SK-N-SH (cell line): Measurements from ENCODE around the gene PRB3. TPM values are rescaled to one million over a fixed set of nuclear protein-coding genes. Genes with fewer than 3 reads are reported as not detected.

Experiments used
- CTCF ChIA-PET: fragments of 300-600, 350-600 bp; formaldehyde crosslinking; extraction: SDS; loops from one replicate; lab custom pipeline; 2021; lab: Yijun Ruan, JAX
- POLR2A ChIA-PET: fragments of 350-600 bp; sonication (Branson Sonifier 250); formaldehyde crosslinking; extraction: SDS; loops from one replicate; lab custom pipeline; 2020; ENCODE audit warnings: antibody characterized with exemption, inconsistent platforms; lab: Yijun Ruan, JAX
- DNase-seq: peaks from one replicate; pipeline ENCODE4 v3.0.0; 2012
- H2AFZ ChIP-seq: fragments of 200-600 bp; sonication (generic); 2 replicates; pipeline ENCODE4 v1.8.1; 2016; ENCODE audit warnings: antibody characterized with exemption, mild to moderate bottlenecking, low read depth
- H3F3A ChIP-seq: fragments of 200-600 bp; sonication (generic); replicated peaks from 2 replicates; pipeline ENCODE3; 2016; ENCODE audit warnings: antibody characterized with exemption, mild to moderate bottlenecking; ENCODE audit not compliant: insufficient read depth
- H3K27ac ChIP-seq, 2 experiments: fragments of 200-500 bp in 1 of 2; fragments of 200-600 bp in 1 of 2; sonication (Bioruptor generic) in 1 of 2; sonication (generic), shearing (Covaris generic) in 1 of 2; 2 replicates each; pipeline versions ENCODE4 v1.5.1 to v1.6.1; 2014 to 2016; ENCODE audit warnings: low read depth in 2 of 2, inconsistent platforms in 1 of 2, low read length in 1 of 2, mild to moderate bottlenecking in 1 of 2, mixed read lengths in 1 of 2
- H3K27me3 ChIP-seq: fragments of 200-600 bp; sonication (generic), shearing (Covaris generic); 2 replicates; pipeline ENCODE4 v1.6.1; 2016; ENCODE audit warnings: mixed run types; ENCODE audit not compliant: insufficient read depth
- H3K36me3 ChIP-seq, 2 experiments: fragments of 200-500 bp in 1 of 2; fragments of 200-600 bp in 1 of 2; sonication (Bioruptor generic) in 1 of 2; sonication (generic) in 1 of 2; replicated peaks in 1 of 2; 2 replicates each; pipeline versions ENCODE3 to v1.5.1; 2014 to 2016; ENCODE audit warnings: low read length in 1 of 2, mild to moderate bottlenecking in 1 of 2; ENCODE audit not compliant: insufficient read depth in 2 of 2, control insufficient read depth in 1 of 2
- H3K4me1 ChIP-seq, 2 experiments: fragments of 200-500 bp in 1 of 2; fragments of 200-600 bp in 1 of 2; sonication (Bioruptor generic) in 1 of 2; sonication (generic), shearing (Covaris generic) in 1 of 2; 2 replicates each; pipeline versions ENCODE4 v1.5.1 to v1.6.1; 2014 to 2016; ENCODE audit warnings: low read depth in 1 of 2, low read length in 1 of 2, mixed run types in 1 of 2; ENCODE audit not compliant: insufficient read depth in 2 of 2, control insufficient read depth in 1 of 2
- H3K4me2 ChIP-seq: fragments of 200-600 bp; sonication (generic), shearing (Covaris generic); 2 replicates; pipeline ENCODE4 v1.6.1; 2017; ENCODE audit warnings: mixed run types
- H3K4me3 ChIP-seq, 2 experiments: fragments of 200-500 bp in 1 of 2; fragments of 200-600 bp in 1 of 2; sonication (Bioruptor generic) in 1 of 2; sonication (generic), shearing (Covaris generic) in 1 of 2; 2 replicates each; pipeline versions ENCODE4 v1.5.1 to v1.8.1; 2014 to 2016; ENCODE audit warnings: low read depth in 2 of 2, inconsistent platforms in 1 of 2, low read length in 1 of 2, mild to moderate bottlenecking in 1 of 2, mixed read lengths in 1 of 2, moderate library complexity in 1 of 2
- H3K79me2 ChIP-seq: fragments of 200-600 bp; sonication (generic); 2 replicates; pipeline ENCODE4 v1.8.1; 2017; ENCODE audit warnings: mild to moderate bottlenecking; ENCODE audit not compliant: insufficient read depth
- H3K9ac ChIP-seq: fragments of 200-600 bp; sonication (generic); 2 replicates; pipeline ENCODE4 v1.6.1; 2017; ENCODE audit warnings: mixed run types
- H3K9me2 ChIP-seq: fragments of 200-600 bp; sonication (generic); 2 replicates; pipeline ENCODE4 v1.6.1; 2017; ENCODE audit warnings: mixed run types
- H3K9me3 ChIP-seq: fragments of 200-600 bp; sonication (generic); 2 replicates; pipeline ENCODE4 v1.6.1; 2017; ENCODE audit warnings: mixed run types, mild to moderate bottlenecking, moderate library complexity
- H4K20me1 ChIP-seq: fragments of 200-600 bp; sonication (generic); 2 replicates; pipeline ENCODE4 v1.6.1; 2017; ENCODE audit warnings: mild to moderate bottlenecking, mixed run types; ENCODE audit not compliant: insufficient read depth
- EZH2phosphoT487 ChIP-seq: fragments of 200-600 bp; sonication (generic); IDR thresholded peaks from 2 replicates; pipeline ENCODE4 v1.6.1; 2017; ENCODE audit warnings: low read depth, mixed run types, mild to moderate bottlenecking, antibody characterized with exemption, moderate library complexity, borderline replicate concordance
- FOSL2 ChIP-seq: IDR thresholded peaks from 2 replicates; pipeline ENCODE4 v1.4.0; 2012; ENCODE audit warnings: low read depth, mild to moderate bottlenecking, moderate library complexity, borderline replicate concordance
- FOXJ3 ChIP-seq: sonication (generic); formaldehyde crosslinking; IDR thresholded peaks from 2 replicates; pipeline ENCODE4 v1.5.1; 2020; ENCODE audit warnings: mild to moderate bottlenecking, missing genetic modification reagents
- FOXM1 ChIP-seq: IDR thresholded peaks from 2 replicates; pipeline ENCODE4 v1.4.0; 2012; ENCODE audit warnings: low read depth, mild to moderate bottlenecking
- GABPA ChIP-seq: IDR thresholded peaks from 2 replicates; pipeline ENCODE4 v1.4.0; 2012; ENCODE audit warnings: low read depth, mild to moderate bottlenecking
- GATA2 ChIP-seq: sonication (generic); formaldehyde crosslinking; IDR thresholded peaks from 2 replicates; pipeline ENCODE4 v1.5.0; 2020; ENCODE audit warnings: mild to moderate bottlenecking, missing genetic modification reagents
- IRF3 ChIP-seq: fragments of 150-350 bp; IDR thresholded peaks from 2 replicates; pipeline ENCODE4 v1.6.1; 2016; ENCODE audit warnings: mild to moderate bottlenecking, low read depth, low read length
- JUND ChIP-seq: IDR thresholded peaks from 2 replicates; pipeline ENCODE4 v1.4.0; 2012
- MEF2A ChIP-seq: IDR thresholded peaks from 2 replicates; pipeline ENCODE4 v1.4.0; 2012; ENCODE audit warnings: low read depth, borderline replicate concordance
- NFIC ChIP-seq: IDR thresholded peaks from 2 replicates; pipeline ENCODE4 v1.4.0; 2012; ENCODE audit warnings: borderline replicate concordance
- NRF1 ChIP-seq: IDR thresholded peaks from 2 replicates; pipeline ENCODE4 v1.6.1; 2012; ENCODE audit warnings: low read depth, mild to moderate bottlenecking, low read length
- PBX3 ChIP-seq: IDR thresholded peaks from 2 replicates; pipeline ENCODE4; 2012
- SIN3A ChIP-seq: IDR thresholded peaks from 2 replicates; pipeline ENCODE4 v1.6.1; 2012; ENCODE audit warnings: low read depth, mild to moderate bottlenecking, low read length, moderate library complexity, borderline replicate concordance
- TAF1 ChIP-seq: IDR thresholded peaks from 2 replicates; pipeline ENCODE4 v1.6.1; 2012; ENCODE audit warnings: low read depth, mild to moderate bottlenecking, low read length, moderate library complexity, borderline replicate concordance
- TCF12 ChIP-seq: IDR thresholded peaks from 2 replicates; pipeline ENCODE4 v1.4.0; 2012
- TEAD4 ChIP-seq: IDR thresholded peaks from 2 replicates; pipeline ENCODE4 v1.4.0; 2012; ENCODE audit warnings: mild to moderate bottlenecking, borderline replicate concordance; ENCODE audit not compliant: insufficient read depth
- USF2 ChIP-seq: fragments of 150-350 bp; IDR thresholded peaks from 2 replicates; pipeline ENCODE4 v1.6.1; 2017; ENCODE audit warnings: antibody characterized with exemption, low read length, low read depth, borderline replicate concordance
- YY1 ChIP-seq: IDR thresholded peaks from 2 replicates; pipeline ENCODE4 v1.4.0; 2012; ENCODE audit warnings: low read depth, mild to moderate bottlenecking
- WGBS: methylation state at CpG from one replicate; pipeline ENCODE4 v1.1.6; 2017; ENCODE audit warnings: low lambda C conversion rate; 5-methylcytosine and 5-hydroxymethylcytosine counted together
- polyA plus RNA-seq, 3 experiments: library from polyadenylated mRNA; depleted of rRNA; stranded (reverse); fragments of >200 nt; gene quantifications; 2 replicates each; pipeline ENCODE4 v1.2.3, GENCODE V29; 2012
- TF ChIP-seq, protein P1 (sequence below): IDR thresholded peaks from 2 replicates; pipeline ENCODE4 v1.6.1; 2012; ENCODE audit warnings: mild to moderate bottlenecking, low read depth, low read length, moderate library complexity
- TF ChIP-seq, protein P2 (sequence below): fragments of 200-600 bp; sonication (generic); IDR thresholded peaks from 2 replicates; pipeline ENCODE4 v1.6.1; 2017; ENCODE audit warnings: antibody characterized with exemption, mild to moderate bottlenecking, moderate library complexity

PRB3 gene
- polyA plus RNA-seq, 1 of the 3 experiments (the other 2 are of a cell fraction), result not detected

DNA sequence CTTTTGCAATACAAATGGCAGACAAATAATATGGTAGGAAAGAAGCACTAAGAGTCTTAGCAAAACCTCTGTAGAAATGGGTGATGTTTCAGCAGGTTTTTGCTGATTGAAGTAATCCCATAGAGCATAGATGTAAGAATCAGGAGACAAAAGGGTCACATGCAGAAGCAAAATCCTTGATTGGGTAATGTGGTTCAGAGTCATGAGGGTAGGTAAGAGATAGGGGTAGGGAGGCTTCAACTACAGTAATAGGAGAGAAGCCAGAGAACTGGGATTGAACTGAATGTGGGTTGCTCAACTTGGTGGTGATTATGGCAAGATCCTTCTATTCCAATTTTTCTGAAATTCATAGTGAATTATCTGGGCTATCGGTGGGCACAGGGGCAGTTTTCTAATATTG lies 5.0 kb downstream of the PRB3 start:
- Histone ChIP-seq H3K79me2 (no peaks in the 10 kb centered on the region), H2AFZ (no peak overlapping the region), H3K4me3 (no peak overlapping the region), H3K9me2 (no peaks in the 10 kb centered on the region), H3K27ac (no peak overlapping the region), H3K9ac (no peak overlapping the region), H4K20me1 (no peaks in the 10 kb centered on the region), H3K4me2 (no peak overlapping the region), H3K9me3 (no peaks in the 10 kb centered on the region), H3K27me3 (no peaks in the 10 kb centered on the region), H3K36me3 (no peaks in the 10 kb centered on the region), H3F3A (no peaks in the 10 kb centered on the region), H3K4me1 (no peaks in the 10 kb centered on the region)
- CTCF ChIA-PET, result no interaction called here
- POLR2A ChIA-PET, result no interaction called here
- WGBS, result 10% methylated on average over 1 of the region's 1 CpG
- TF ChIP-seq GATA2 (no peak), YY1 (no peak), FOSL2 (no peak), IRF3 (no peak), PBX3 (no peak), NFIC (no peak), GABPA (no peak), MEF2A (no peak), NRF1 (no peak)
- TF ChIP-seq, protein P1, sequence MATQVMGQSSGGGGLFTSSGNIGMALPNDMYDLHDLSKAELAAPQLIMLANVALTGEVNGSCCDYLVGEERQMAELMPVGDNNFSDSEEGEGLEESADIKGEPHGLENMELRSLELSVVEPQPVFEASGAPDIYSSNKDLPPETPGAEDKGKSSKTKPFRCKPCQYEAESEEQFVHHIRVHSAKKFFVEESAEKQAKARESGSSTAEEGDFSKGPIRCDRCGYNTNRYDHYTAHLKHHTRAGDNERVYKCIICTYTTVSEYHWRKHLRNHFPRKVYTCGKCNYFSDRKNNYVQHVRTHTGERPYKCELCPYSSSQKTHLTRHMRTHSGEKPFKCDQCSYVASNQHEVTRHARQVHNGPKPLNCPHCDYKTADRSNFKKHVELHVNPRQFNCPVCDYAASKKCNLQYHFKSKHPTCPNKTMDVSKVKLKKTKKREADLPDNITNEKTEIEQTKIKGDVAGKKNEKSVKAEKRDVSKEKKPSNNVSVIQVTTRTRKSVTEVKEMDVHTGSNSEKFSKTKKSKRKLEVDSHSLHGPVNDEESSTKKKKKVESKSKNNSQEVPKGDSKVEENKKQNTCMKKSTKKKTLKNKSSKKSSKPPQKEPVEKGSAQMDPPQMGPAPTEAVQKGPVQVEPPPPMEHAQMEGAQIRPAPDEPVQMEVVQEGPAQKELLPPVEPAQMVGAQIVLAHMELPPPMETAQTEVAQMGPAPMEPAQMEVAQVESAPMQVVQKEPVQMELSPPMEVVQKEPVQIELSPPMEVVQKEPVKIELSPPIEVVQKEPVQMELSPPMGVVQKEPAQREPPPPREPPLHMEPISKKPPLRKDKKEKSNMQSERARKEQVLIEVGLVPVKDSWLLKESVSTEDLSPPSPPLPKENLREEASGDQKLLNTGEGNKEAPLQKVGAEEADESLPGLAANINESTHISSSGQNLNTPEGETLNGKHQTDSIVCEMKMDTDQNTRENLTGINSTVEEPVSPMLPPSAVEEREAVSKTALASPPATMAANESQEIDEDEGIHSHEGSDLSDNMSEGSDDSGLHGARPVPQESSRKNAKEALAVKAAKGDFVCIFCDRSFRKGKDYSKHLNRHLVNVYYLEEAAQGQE, result no peak
- DNase-seq, result no peak

DNA sequence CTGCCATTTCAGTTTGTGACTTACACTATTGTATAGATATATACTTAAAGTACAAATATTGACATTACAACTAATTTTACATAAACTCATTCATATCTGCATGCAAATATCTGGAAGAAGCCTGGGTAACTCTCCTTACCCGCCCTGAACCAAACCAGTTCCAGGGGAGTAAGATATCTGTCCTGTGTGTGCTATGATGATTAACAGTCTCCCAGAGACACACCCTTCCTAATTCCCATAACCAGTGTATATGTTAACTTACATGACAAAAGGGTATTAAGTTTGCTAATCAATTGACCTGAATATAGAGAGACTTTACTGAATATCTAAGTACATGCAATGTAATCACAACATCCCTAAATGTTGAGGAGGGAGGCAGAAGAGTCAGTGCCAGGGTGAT lies 23.0 kb downstream of the PRB3 start:
- Histone ChIP-seq H2AFZ (no peak overlapping the region), H3K27ac (no peak overlapping the region), H3K4me3 (0 out of 4 replicates have a peak overlapping the region, but pooled peaks of 1 of the 2 experiments have one; percentile 46), H3K27me3 (no peaks in the 10 kb centered on the region), H3K4me2 (no peak overlapping the region; the same call in 1 of the 2 replicates), H3K4me1 (no peaks in the 10 kb centered on the region), H3K9ac (no peak overlapping the region), H3K36me3 (no peaks in the 10 kb centered on the region), H3F3A (no peaks in the 10 kb centered on the region), H4K20me1 (no peaks in the 10 kb centered on the region), H3K9me3 (no peaks in the 10 kb centered on the region), H3K9me2 (no peaks in the 10 kb centered on the region), H3K79me2 (no peaks in the 10 kb centered on the region)
- 43% methylated on average over 1 of the region's 1 CpG for WGBS
- CTCF ChIA-PET, result interaction anchor here (0.7 kb wide), 1 partner anchor 47 kb away, joined by 3 read pairs; no protein-coding TSS in a partner anchor
- no peak for DNase-seq
- POLR2A ChIA-PET, result no interaction called here
- TF ChIP-seq SIN3A, result no peak
- TF ChIP-seq, protein P2, sequence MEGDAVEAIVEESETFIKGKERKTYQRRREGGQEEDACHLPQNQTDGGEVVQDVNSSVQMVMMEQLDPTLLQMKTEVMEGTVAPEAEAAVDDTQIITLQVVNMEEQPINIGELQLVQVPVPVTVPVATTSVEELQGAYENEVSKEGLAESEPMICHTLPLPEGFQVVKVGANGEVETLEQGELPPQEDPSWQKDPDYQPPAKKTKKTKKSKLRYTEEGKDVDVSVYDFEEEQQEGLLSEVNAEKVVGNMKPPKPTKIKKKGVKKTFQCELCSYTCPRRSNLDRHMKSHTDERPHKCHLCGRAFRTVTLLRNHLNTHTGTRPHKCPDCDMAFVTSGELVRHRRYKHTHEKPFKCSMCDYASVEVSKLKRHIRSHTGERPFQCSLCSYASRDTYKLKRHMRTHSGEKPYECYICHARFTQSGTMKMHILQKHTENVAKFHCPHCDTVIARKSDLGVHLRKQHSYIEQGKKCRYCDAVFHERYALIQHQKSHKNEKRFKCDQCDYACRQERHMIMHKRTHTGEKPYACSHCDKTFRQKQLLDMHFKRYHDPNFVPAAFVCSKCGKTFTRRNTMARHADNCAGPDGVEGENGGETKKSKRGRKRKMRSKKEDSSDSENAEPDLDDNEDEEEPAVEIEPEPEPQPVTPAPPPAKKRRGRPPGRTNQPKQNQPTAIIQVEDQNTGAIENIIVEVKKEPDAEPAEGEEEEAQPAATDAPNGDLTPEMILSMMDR, result no peak
- TF ChIP-seq EZH2phosphoT487, result no peak
- no peak for TF ChIP-seq FOXM1
- no peak for TF ChIP-seq YY1
- TF ChIP-seq USF2, result no peak
- no peak for TF ChIP-seq TEAD4
- no peak for TF ChIP-seq MEF2A
- TF ChIP-seq FOXJ3 (CRISPR knock-in tag), result no peak
- TF ChIP-seq NFIC, result no peak
- no peak for TF ChIP-seq JUND
- TF ChIP-seq TAF1, result no peak
- no peak for TF ChIP-seq GABPA
- TF ChIP-seq TCF12, result no peak
